ENCODE data around the gene ATF7. TPM values are rescaled to one million over a fixed set of nuclear protein-coding genes. Genes with fewer than 3 reads are reported as not detected.

The ATF7 gene
- total RNA-seq, 3 donors from 2014 or later: 31.4 to 34.1 (median 33.4) TPM

GRCh38 chr12:53624458-53624857 is 1.7 kb downstream of the ATF7 start:
- peak overlapping the region; percentile 94 for H3K27ac ChIP-seq
- H3K36me3 ChIP-seq: no peaks in the 10 kb centered on the region
- no peaks in the 10 kb centered on the region for H3K27me3 ChIP-seq
- peak overlapping the region; percentile 56 to 72 (median 60) for H3K4me3 ChIP-seq
- TF ChIP-seq POLR2A (IDR thresholded peaks at IDR 0.05) (no peak), POLR2AphosphoS5 (IDR thresholded peaks at IDR 0.05) (no peak)
- TF ChIP-seq, protein P1, sequence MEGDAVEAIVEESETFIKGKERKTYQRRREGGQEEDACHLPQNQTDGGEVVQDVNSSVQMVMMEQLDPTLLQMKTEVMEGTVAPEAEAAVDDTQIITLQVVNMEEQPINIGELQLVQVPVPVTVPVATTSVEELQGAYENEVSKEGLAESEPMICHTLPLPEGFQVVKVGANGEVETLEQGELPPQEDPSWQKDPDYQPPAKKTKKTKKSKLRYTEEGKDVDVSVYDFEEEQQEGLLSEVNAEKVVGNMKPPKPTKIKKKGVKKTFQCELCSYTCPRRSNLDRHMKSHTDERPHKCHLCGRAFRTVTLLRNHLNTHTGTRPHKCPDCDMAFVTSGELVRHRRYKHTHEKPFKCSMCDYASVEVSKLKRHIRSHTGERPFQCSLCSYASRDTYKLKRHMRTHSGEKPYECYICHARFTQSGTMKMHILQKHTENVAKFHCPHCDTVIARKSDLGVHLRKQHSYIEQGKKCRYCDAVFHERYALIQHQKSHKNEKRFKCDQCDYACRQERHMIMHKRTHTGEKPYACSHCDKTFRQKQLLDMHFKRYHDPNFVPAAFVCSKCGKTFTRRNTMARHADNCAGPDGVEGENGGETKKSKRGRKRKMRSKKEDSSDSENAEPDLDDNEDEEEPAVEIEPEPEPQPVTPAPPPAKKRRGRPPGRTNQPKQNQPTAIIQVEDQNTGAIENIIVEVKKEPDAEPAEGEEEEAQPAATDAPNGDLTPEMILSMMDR (IDR thresholded peaks at IDR 0.05): no peak
- no peak for DNase-seq (ENCODE audit: low spot score in 2 of 2)
- H3K4me1 ChIP-seq: no peaks in the 10 kb centered on the region
- intact Hi-C loops (cut with DNase I; ENCODE audit: low total_unique reads): no loop called here
- H3K9me3 ChIP-seq: no peaks in the 10 kb centered on the region

DNA sequence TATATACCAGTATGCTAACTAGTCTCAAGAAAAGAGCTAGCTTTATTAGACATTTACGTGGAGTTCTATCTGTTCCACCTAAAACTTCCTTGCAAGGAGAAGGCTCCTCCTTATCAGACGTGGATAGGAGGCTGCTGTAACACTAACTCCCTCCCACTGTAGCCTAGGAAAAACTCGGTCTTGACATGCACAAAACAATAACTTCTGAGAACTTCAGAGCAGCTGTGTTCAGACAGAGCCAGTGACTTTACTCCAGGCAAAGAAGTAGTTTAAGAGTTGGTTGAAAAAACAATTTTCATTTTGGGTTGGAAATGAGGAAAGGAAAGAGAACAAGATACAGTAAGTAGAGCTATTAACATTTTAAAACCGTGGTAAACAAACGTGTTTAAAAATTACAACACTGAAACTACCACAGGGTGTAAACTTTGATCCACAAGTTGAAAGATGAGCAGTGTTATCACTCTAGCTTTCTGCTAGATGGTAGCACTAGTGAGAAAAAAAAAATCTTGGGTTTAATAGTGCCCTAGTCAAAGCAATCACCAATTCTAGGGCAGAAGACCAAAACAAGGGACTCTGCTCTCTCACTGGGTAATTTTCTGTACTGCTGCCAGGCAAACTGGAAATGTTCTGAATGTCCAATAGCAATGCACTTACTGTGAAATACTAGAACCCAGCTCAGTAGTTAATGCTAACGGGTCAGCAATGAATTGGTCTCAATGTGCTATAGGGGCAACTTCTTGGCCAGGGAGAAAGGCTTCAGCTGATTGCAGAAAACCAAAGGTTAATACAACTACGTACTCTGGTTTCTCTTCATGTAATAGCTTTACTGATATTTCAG is 2.4 kb downstream of the ATF7 start:
- no peaks in the 10 kb centered on the region for H3K9me3 ChIP-seq
- DNase-seq (ENCODE audit: low spot score in 2 of 2): no peak
- TF ChIP-seq POLR2A (IDR thresholded peaks at IDR 0.05) (no peak), POLR2AphosphoS5 (IDR thresholded peaks at IDR 0.05) (no peak)
- TF ChIP-seq, protein P1 (IDR thresholded peaks at IDR 0.05): no peak
- H3K4me3 ChIP-seq: peak overlapping the region; percentile 56 to 72 (median 60)
- no peaks in the 10 kb centered on the region for H3K36me3 ChIP-seq
- H3K4me1 ChIP-seq: no peaks in the 10 kb centered on the region
- H3K27ac ChIP-seq: peak overlapping the region; percentile 94
- intact Hi-C loops (cut with DNase I; ENCODE audit: low total_unique reads): no loop called here
- no peaks in the 10 kb centered on the region for H3K27me3 ChIP-seq

DNA sequence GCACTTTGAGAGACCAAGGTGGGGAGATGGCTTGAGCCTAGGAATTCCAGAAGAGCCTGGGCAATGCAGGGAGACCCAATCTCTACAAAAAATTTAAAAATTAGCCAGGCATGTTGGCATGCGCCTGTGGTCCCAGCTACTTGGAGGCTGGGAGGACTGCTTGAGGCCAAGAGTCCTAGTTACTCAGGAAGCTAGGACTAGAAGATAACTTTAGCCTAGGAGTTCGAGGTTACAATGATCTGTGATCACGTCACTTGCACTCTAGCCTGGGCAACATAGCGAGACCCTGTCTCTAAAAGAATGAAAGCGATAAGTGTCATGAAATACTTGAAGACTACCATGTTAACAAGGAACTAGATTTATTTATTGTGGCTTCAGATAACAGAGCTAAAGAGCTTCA is 3.5 kb downstream of the ATF7 start:
- Histone ChIP-seq H3K27ac (peak overlapping the region; percentile 94), H3K4me3 (no peak overlapping the region), H3K27me3 (no peaks in the 10 kb centered on the region), H3K4me1 (no peaks in the 10 kb centered on the region), H3K36me3 (no peaks in the 10 kb centered on the region), H3K9me3 (no peaks in the 10 kb centered on the region)
- DNase-seq (ENCODE audit: low spot score in 2 of 2): no peak
- TF ChIP-seq POLR2A (IDR thresholded peaks at IDR 0.05) (no peak), POLR2AphosphoS5 (IDR thresholded peaks at IDR 0.05) (no peak)
- TF ChIP-seq, protein P1 (IDR thresholded peaks at IDR 0.05): no peak
- intact Hi-C loops (cut with DNase I; ENCODE audit: low total_unique reads): no loop called here

GRCh38 chr12:53618275-53618674 is 7.9 kb downstream of the ATF7 start:
- DNase-seq (ENCODE audit: low spot score in 2 of 2): no peak
- no peaks in the 10 kb centered on the region for H3K9me3 ChIP-seq
- no peak for TF ChIP-seq POLR2AphosphoS5 (IDR thresholded peaks at IDR 0.05)
- TF ChIP-seq, protein P1 (IDR thresholded peaks at IDR 0.05): no peak
- TF ChIP-seq POLR2A (IDR thresholded peaks at IDR 0.05): no peak
- H3K27ac ChIP-seq: no peak overlapping the region
- no peaks in the 10 kb centered on the region for H3K27me3 ChIP-seq
- H3K36me3 ChIP-seq: no peaks in the 10 kb centered on the region
- intact Hi-C loops (cut with DNase I; ENCODE audit: low total_unique reads): loop anchor here (10.0 kb wide), 1 partner anchor 53 kb away; no protein-coding TSS in a partner anchor
- peak overlapping the region; percentile 27 to 52 (median 30) for H3K4me3 ChIP-seq
- H3K4me1 ChIP-seq: no peaks in the 10 kb centered on the region

GRCh38 chr12:53617700-53618099 is 8.5 kb downstream of the ATF7 start:
- intact Hi-C loops (cut with DNase I; ENCODE audit: low total_unique reads): loop anchor here (10.0 kb wide), 1 partner anchor 53 kb away; no protein-coding TSS in a partner anchor
- Histone ChIP-seq H3K9me3 (no peaks in the 10 kb centered on the region), H3K36me3 (no peaks in the 10 kb centered on the region), H3K4me1 (no peaks in the 10 kb centered on the region), H3K27me3 (no peaks in the 10 kb centered on the region), H3K27ac (peak overlapping the region in 1 of 2 donors; percentile 26), H3K4me3 (peak overlapping the region; percentile 27 to 52 (median 30))
- DNase-seq (ENCODE audit: low spot score in 2 of 2): no peak
- TF ChIP-seq POLR2AphosphoS5 (IDR thresholded peaks at IDR 0.05) (no peak), POLR2A (IDR thresholded peaks at IDR 0.05) (no peak)
- TF ChIP-seq, protein P1 (IDR thresholded peaks at IDR 0.05): no peak

Data from breast epithelium (tissue), 4 donors.